H1 (cell line): ENCODE results near the gene CNDP1. TPM values are rescaled to one million over a fixed set of nuclear protein-coding genes. Genes with fewer than 3 reads are reported as not detected.

Experiments
- CBX5 ChIP-seq: fragments of 300-800, 300-1000 bp; sonication (generic); IDR thresholded peaks from 2 replicates; pipeline ENCODE4 v1.7.1; 2016; ENCODE audit warnings: antibody characterized with exemption, low read length, low read depth
- CHD7 ChIP-seq: fragments of 300-600 bp; sonication (generic); IDR thresholded peaks from 2 replicates; pipeline ENCODE4 v1.7.1; 2012; ENCODE audit warnings: low read length, moderate library complexity, mild to moderate bottlenecking, inconsistent platforms; ENCODE audit not compliant: insufficient replicate concordance
- CREB1 ChIP-seq: IDR thresholded peaks from 2 replicates; pipeline ENCODE4 v1.6.1; 2012; ENCODE audit warnings: inconsistent platforms
- EP300 ChIP-seq, 2 experiments: IDR thresholded peaks; 1 replicate in 1 of 2; 2 replicates in 1 of 2; pipeline ENCODE4 v1.6.1; 2011 to 2012; ENCODE audit warnings: low read depth in 2 of 2, low read length in 2 of 2, mild to moderate bottlenecking in 2 of 2, borderline replicate concordance in 1 of 2, inconsistent platforms in 1 of 2, moderate library complexity in 1 of 2
- JUN ChIP-seq: IDR thresholded peaks from 2 replicates; pipeline ENCODE4 v1.6.1; 2011; ENCODE audit warnings: low read depth, mild to moderate bottlenecking, improper control_type of control experiment, low read length
- MAX ChIP-seq: IDR thresholded peaks from 2 replicates; pipeline ENCODE4 v1.6.1; 2012; ENCODE audit warnings: inconsistent platforms
- polyA plus RNA-seq, 7 experiments: library from polyadenylated mRNA; depleted of rRNA in 3 of 7; stranded (reverse) in 5 of 7; unstranded in 2 of 7; fragments of >200 nt in 5 of 7; fragments of 200-250 nt in 2 of 7; gene quantifications; 1 replicate in 5 of 7; 2 replicates in 1 of 7; 4 replicates in 1 of 7; pipeline versions ENCODE4 v1.2.1 to v1.2.3, GENCODE V29; 2011 to 2013; ENCODE audit warnings: missing spikeins in 2 of 7, mixed read lengths in 2 of 7
- total RNA-seq: library from RNA; stranded (reverse); fragmentation: NEBNext Ultra II Directional; extraction: Animal tissue kit (Norgen Biotek cat#: 25700); gene quantifications from 2 replicates; pipeline ENCODE4 v1.2.1, GENCODE V29; 2021

Gene CNDP1
- total and polyA plus RNA-seq, 2 of the 8 experiments (the other 6 are each of a cell fraction or from before 2014, with no cell fraction given): 0.09 TPM; not detected in 1

- no peak for TF ChIP-seq CHD7
- no peak for TF ChIP-seq EP300 (IDR thresholded peaks at IDR 0.05; ENCODE audit: borderline replicate concordance in 1 of 2, low read depth in 2 of 2, low read length in 2 of 2)
- no peak for TF ChIP-seq CREB1
- TF ChIP-seq JUN: no peak
- TF ChIP-seq CBX5: no peak
- TF ChIP-seq MAX: no peak
- TF ChIP-seq, all 59 proteins: peak for 0
Observed at GRCh38 chr18:74513149-74513882, 21.0 kb upstream of the CNDP1 start (continued).
